Measurements from ENCODE around the gene EML5.

The EML5 gene

GRCh38 chr14:88727057-88727456 is 65.7 kb downstream of the EML5 start:
- TF ChIP-seq CREB1 (IDR thresholded peaks at IDR 0.05; ENCODE audit: low read depth) (no peak), TEAD4 (IDR thresholded peaks at IDR 0.05) (no peak), CEBPB (IDR thresholded peaks at IDR 0.05) (no peak), USF1 (IDR thresholded peaks at IDR 0.05) (no peak), NFIC (IDR thresholded peaks at IDR 0.05) (no peak), FOXM1 (IDR thresholded peaks at IDR 0.05; ENCODE audit: borderline replicate concordance, low read depth) (no peak), EP300 (IDR thresholded peaks at IDR 0.05; ENCODE audit: borderline replicate concordance) (no peak)

GRCh38 chr14:88710709-88711108 is 82.0 kb downstream of the EML5 start:
- TF ChIP-seq USF1 (IDR thresholded peaks at IDR 0.05), result no peak
- TF ChIP-seq NFIC (IDR thresholded peaks at IDR 0.05), result no peak
- no peak for TF ChIP-seq TCF12 (IDR thresholded peaks at IDR 0.05; ENCODE audit: low read depth)
- TF ChIP-seq, protein P1, sequence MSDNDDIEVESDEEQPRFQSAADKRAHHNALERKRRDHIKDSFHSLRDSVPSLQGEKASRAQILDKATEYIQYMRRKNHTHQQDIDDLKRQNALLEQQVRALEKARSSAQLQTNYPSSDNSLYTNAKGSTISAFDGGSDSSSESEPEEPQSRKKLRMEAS (IDR thresholded peaks at IDR 0.05), result no peak
- TF ChIP-seq CREB1 (IDR thresholded peaks at IDR 0.05; ENCODE audit: low read depth), result no peak
- no peak for TF ChIP-seq EP300 (IDR thresholded peaks at IDR 0.05; ENCODE audit: borderline replicate concordance)
- TF ChIP-seq RAD21 (IDR thresholded peaks at IDR 0.05; ENCODE audit: low read depth), result no peak
- TF ChIP-seq, protein P2, sequence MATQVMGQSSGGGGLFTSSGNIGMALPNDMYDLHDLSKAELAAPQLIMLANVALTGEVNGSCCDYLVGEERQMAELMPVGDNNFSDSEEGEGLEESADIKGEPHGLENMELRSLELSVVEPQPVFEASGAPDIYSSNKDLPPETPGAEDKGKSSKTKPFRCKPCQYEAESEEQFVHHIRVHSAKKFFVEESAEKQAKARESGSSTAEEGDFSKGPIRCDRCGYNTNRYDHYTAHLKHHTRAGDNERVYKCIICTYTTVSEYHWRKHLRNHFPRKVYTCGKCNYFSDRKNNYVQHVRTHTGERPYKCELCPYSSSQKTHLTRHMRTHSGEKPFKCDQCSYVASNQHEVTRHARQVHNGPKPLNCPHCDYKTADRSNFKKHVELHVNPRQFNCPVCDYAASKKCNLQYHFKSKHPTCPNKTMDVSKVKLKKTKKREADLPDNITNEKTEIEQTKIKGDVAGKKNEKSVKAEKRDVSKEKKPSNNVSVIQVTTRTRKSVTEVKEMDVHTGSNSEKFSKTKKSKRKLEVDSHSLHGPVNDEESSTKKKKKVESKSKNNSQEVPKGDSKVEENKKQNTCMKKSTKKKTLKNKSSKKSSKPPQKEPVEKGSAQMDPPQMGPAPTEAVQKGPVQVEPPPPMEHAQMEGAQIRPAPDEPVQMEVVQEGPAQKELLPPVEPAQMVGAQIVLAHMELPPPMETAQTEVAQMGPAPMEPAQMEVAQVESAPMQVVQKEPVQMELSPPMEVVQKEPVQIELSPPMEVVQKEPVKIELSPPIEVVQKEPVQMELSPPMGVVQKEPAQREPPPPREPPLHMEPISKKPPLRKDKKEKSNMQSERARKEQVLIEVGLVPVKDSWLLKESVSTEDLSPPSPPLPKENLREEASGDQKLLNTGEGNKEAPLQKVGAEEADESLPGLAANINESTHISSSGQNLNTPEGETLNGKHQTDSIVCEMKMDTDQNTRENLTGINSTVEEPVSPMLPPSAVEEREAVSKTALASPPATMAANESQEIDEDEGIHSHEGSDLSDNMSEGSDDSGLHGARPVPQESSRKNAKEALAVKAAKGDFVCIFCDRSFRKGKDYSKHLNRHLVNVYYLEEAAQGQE (IDR thresholded peaks at IDR 0.05; ENCODE audit: low read depth), result no peak
- no peak for TF ChIP-seq ZBTB7A (IDR thresholded peaks at IDR 0.05; ENCODE audit: low read depth)
- no peak for TF ChIP-seq FOXM1 (IDR thresholded peaks at IDR 0.05; ENCODE audit: borderline replicate concordance, low read depth)
- TF ChIP-seq EGR1 (IDR thresholded peaks at IDR 0.05), result no peak
- no peak for TF ChIP-seq YY1 (IDR thresholded peaks at IDR 0.05; ENCODE audit: low read depth)
- TF ChIP-seq CEBPB (IDR thresholded peaks at IDR 0.05), result no peak
- TF ChIP-seq TAF1 (IDR thresholded peaks at IDR 0.05; ENCODE audit: low read depth), result no peak
- no peak for TF ChIP-seq TEAD4 (IDR thresholded peaks at IDR 0.05)

DNA sequence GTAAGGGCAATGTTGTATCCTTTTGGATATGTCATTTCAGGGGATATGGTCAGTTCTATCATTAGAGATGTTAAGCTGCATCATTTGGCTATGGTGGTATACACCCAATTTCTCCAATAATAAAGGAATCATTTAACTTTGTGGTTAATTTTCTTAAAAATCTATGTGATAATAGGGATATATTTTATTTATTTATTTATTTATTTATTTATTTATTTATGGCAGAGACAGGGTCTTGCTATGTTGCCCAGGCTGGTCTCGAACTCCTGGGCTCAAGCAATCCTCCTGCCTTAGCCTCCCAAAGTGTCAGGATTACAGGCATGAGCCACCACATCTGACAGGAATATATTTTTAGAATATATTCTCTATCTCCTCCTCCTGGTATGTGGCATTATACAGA is 85.7 kb downstream of the EML5 start:
- TF ChIP-seq RAD21 (IDR thresholded peaks at IDR 0.05; ENCODE audit: low read depth), result no peak

DNA sequence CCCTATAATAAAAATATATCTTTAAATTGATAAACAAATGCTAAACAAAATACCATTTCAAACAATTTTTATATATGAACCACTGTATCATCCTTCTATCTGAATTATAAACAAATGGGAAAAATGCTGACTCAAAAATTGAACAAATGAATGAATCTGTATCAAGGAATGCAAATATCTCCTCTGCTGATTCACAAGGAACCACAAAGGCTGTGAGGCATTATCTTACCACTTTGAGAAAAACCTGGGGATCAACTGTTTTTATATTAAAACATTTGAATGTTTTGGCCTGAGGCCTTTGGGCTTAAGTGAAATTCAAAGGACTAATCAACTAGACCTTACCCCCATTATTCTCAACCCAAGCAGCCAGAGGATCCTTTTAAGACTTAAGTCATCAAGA is 86.3 kb downstream of the EML5 start:
- no peak for TF ChIP-seq YY1 (IDR thresholded peaks at IDR 0.05; ENCODE audit: low read depth)
- no peak for TF ChIP-seq USF1 (IDR thresholded peaks at IDR 0.05)
- no peak for TF ChIP-seq ZBTB7A (IDR thresholded peaks at IDR 0.05; ENCODE audit: low read depth)
- TF ChIP-seq, protein P2 (IDR thresholded peaks at IDR 0.05; ENCODE audit: low read depth), result no peak
- TF ChIP-seq FOXM1 (IDR thresholded peaks at IDR 0.05; ENCODE audit: borderline replicate concordance, low read depth), result no peak
- TF ChIP-seq RAD21 (IDR thresholded peaks at IDR 0.05; ENCODE audit: low read depth), result no peak
- TF ChIP-seq EP300 (IDR thresholded peaks at IDR 0.05; ENCODE audit: borderline replicate concordance), result no peak

GRCh38 chr14:88698651-88699050 is 94.1 kb downstream of the EML5 start:
- TF ChIP-seq CEBPB (IDR thresholded peaks at IDR 0.05) (no peak), EP300 (IDR thresholded peaks at IDR 0.05; ENCODE audit: borderline replicate concordance) (no peak), EGR1 (IDR thresholded peaks at IDR 0.05) (no peak), TEAD4 (IDR thresholded peaks at IDR 0.05) (no peak), NFIC (IDR thresholded peaks at IDR 0.05) (no peak), TCF12 (IDR thresholded peaks at IDR 0.05; ENCODE audit: low read depth) (no peak)

DNA sequence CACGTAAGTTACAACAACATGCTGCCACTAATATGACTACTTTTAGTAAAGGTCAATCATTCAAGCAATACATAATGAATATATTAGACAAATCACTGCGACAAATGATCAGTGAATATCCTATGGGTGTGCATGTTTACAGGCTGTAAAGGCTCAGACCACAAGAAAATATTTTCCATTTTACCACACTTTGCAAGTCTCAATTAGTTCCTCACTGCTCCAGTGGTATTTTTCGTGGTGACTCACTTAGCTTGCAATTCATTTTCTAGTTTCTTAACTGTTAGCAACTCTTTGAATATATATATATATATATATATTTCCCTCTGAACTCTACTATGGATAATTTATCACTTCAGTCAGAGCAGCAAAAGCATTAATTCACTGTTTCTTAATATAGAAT is 96.9 kb downstream of the EML5 start:
- TF ChIP-seq YY1 (IDR thresholded peaks at IDR 0.05; ENCODE audit: low read depth) (no peak), NFIC (IDR thresholded peaks at IDR 0.05) (no peak), CEBPB (IDR thresholded peaks at IDR 0.05) (no peak), EP300 (IDR thresholded peaks at IDR 0.05; ENCODE audit: borderline replicate concordance) (no peak), TEAD4 (IDR thresholded peaks at IDR 0.05) (no peak), USF1 (IDR thresholded peaks at IDR 0.05) (no peak), RAD21 (IDR thresholded peaks at IDR 0.05; ENCODE audit: low read depth) (no peak), ZBTB7A (IDR thresholded peaks at IDR 0.05; ENCODE audit: low read depth) (no peak), FOXM1 (IDR thresholded peaks at IDR 0.05; ENCODE audit: borderline replicate concordance, low read depth) (no peak), TCF12 (IDR thresholded peaks at IDR 0.05; ENCODE audit: low read depth) (no peak), CREB1 (IDR thresholded peaks at IDR 0.05; ENCODE audit: low read depth) (no peak), EGR1 (IDR thresholded peaks at IDR 0.05) (no peak), TAF1 (IDR thresholded peaks at IDR 0.05; ENCODE audit: low read depth) (no peak)
- TF ChIP-seq, protein P2 (IDR thresholded peaks at IDR 0.05; ENCODE audit: low read depth), result no peak
- TF ChIP-seq, protein P1 (IDR thresholded peaks at IDR 0.05), result no peak

All from Ishikawa (cell line).